BJ (cell line): ENCODE measurements around the gene URB2. TPM values are rescaled to one million over a fixed set of nuclear protein-coding genes. Genes with fewer than 3 reads are reported as not detected.

Source experiments
- CTCF ChIA-PET: fragments of 350-600 bp; formaldehyde crosslinking; extraction: SDS; loops from one replicate; lab custom pipeline; 2021; ENCODE audit warnings: antibody characterized with exemption, inconsistent platforms; lab: Yijun Ruan, JAX
- POLR2A ChIA-PET: fragments of 300-600 bp; sonication (Branson Sonifier 250); formaldehyde crosslinking; extraction: SDS; loops from one replicate; lab custom pipeline; 2021; ENCODE audit warnings: antibody characterized with exemption; lab: Charles Lee
- DNase-seq: peaks from one replicate; pipeline ENCODE4 v3.0.0-alpha.2; 2011; ENCODE audit warnings: low read depth
- H3K27me3 ChIP-seq: 2 replicates; pipeline ENCODE4 v1.6.0; 2011; ENCODE audit warnings: low read length; ENCODE audit not compliant: control insufficient read depth, insufficient read depth
- H3K36me3 ChIP-seq: 2 replicates; pipeline ENCODE4 v1.5.1; 2011; ENCODE audit warnings: low read length; ENCODE audit not compliant: control insufficient read depth, insufficient read depth
- H3K4me3 ChIP-seq: 2 replicates; pipeline ENCODE4 v1.5.1; 2011; ENCODE audit warnings: low read depth, mild to moderate bottlenecking, control low read depth, low read length
- CTCF ChIP-seq: IDR thresholded peaks from 2 replicates; pipeline ENCODE4 v1.5.1; 2011; ENCODE audit warnings: low read depth, mild to moderate bottlenecking, control low read depth, inconsistent platforms, low read length, moderate library complexity; ENCODE audit not compliant: insufficient read depth
- polyA plus RNA-seq: library from polyadenylated mRNA; depleted of rRNA; stranded (reverse); fragments of >200 nt; gene quantifications from 2 replicates; pipeline ENCODE4 v1.2.3, GENCODE V29; 2011; rRNA removed

The URB2 gene
- polyA plus RNA-seq, 1 experiment = 5.2 TPM

GRCh38 chr1:229709500-229710013 is 83.5 kb downstream of the URB2 start:
- Histone ChIP-seq H3K27me3 (no peaks in the 10 kb centered on the region), H3K4me3 (no peak overlapping the region), H3K36me3 (no peaks in the 10 kb centered on the region)
- no peak for TF ChIP-seq CTCF
- ChIA-PET POLR2A (no interaction called here), CTCF (interaction anchor here (1.4 kb wide), 1 partner anchor 15 kb away, joined by 3 read pairs; no protein-coding TSS in a partner anchor)
- no peak for DNase-seq

Other genes with a start within 250 kb of the URB2 start
- gene ACTA1, start 192.2 kb upstream of the URB2 start, polyA plus RNA-seq = 0.10 and 0.11 TPM in 2 replicates
- gene NUP133, start 117.9 kb upstream of the URB2 start, polyA plus RNA-seq = 20.8 and 28.4 TPM in 2 replicates
- gene ABCB10, start 67.5 kb upstream of the URB2 start, polyA plus RNA-seq = 12.7 and 12.8 TPM in 2 replicates
- gene TAF5L, start 125 bp upstream of the URB2 start, polyA plus RNA-seq = 16.3 and 19.4 TPM in 2 replicates